Keratinocyte (primary cell): ENCODE measurements around the gene KRTAP5-3. TPM values are rescaled to one million over a fixed set of nuclear protein-coding genes. Genes with fewer than 3 reads are reported as not detected.

Experiments used
- DNase-seq: peaks from one replicate; pipeline ENCODE4 v3.0.0-alpha.2; 2011; ENCODE audit warnings: low read depth, missing footprints, low spot score
- FAIRE-seq: peaks from 2 replicates; lab custom pipeline; 2011; peaks lifted over from hg19 to GRCh38; lab: Jason Lieb, UNC
- H2AFZ ChIP-seq: 2 replicates; pipeline ENCODE4 v1.6.0; 2012; ENCODE audit warnings: low read length, control low read depth, inconsistent platforms; ENCODE audit not compliant: control insufficient read depth
- H3K27ac ChIP-seq: 2 replicates; pipeline ENCODE4 v1.5.1; 2011; ENCODE audit warnings: low read length; ENCODE audit not compliant: control insufficient read depth, insufficient read depth
- H3K27me3 ChIP-seq: 3 replicates; pipeline ENCODE4 v1.6.0; 2011; ENCODE audit warnings: low read length; ENCODE audit not compliant: control insufficient read depth, insufficient read depth; ENCODE audit errors: extremely low read depth
- H3K36me3 ChIP-seq, 2 experiments: 2 replicates in 1 of 2; 3 replicates in 1 of 2; pipeline ENCODE4 v1.5.1; 2011; ENCODE audit warnings: low read length in 2 of 2, mild to moderate bottlenecking in 1 of 2; ENCODE audit not compliant: control insufficient read depth in 2 of 2, insufficient read depth in 2 of 2; ENCODE audit errors: extremely low read depth in 1 of 2
- H3K4me1 ChIP-seq: 3 replicates; pipeline ENCODE4 v1.5.1; 2011; ENCODE audit warnings: low read length; ENCODE audit not compliant: control insufficient read depth, insufficient read depth; ENCODE audit errors: extremely low read depth
- H3K4me2 ChIP-seq: 3 replicates; pipeline ENCODE4 v1.6.0; 2011; ENCODE audit warnings: low read depth, low read length; ENCODE audit not compliant: control insufficient read depth, insufficient read depth; ENCODE audit errors: extremely low read depth
- H3K4me3 ChIP-seq, 3 experiments: fragments of 200-600 bp in 1 of 3; sonication (generic) in 1 of 3; 2 replicates in 2 of 3; 3 replicates in 1 of 3; pipeline ENCODE4 v1.5.1; 2011 to 2016; ENCODE audit warnings: low read length in 3 of 3, mild to moderate bottlenecking in 3 of 3, control low read depth in 2 of 3, inconsistent platforms in 1 of 3, low read depth in 1 of 3, mixed read lengths in 1 of 3, mixed run types in 1 of 3, moderate library complexity in 1 of 3; ENCODE audit not compliant: control insufficient read depth in 2 of 3, insufficient read depth in 2 of 3; ENCODE audit errors: extremely low read depth in 1 of 3
- H3K79me2 ChIP-seq: 2 replicates; pipeline ENCODE4 v1.6.0; 2012; ENCODE audit warnings: low read length; ENCODE audit not compliant: control insufficient read depth, insufficient read depth
- H3K9ac ChIP-seq: 3 replicates; pipeline ENCODE4 v1.6.0; 2011; ENCODE audit warnings: low read length; ENCODE audit not compliant: control insufficient read depth, insufficient read depth; ENCODE audit errors: extremely low read depth
- H3K9me1 ChIP-seq: 3 replicates; pipeline ENCODE4 v1.6.0; 2011; ENCODE audit warnings: low read length; ENCODE audit not compliant: control insufficient read depth, insufficient read depth; ENCODE audit errors: extremely low read depth
- H3K9me3 ChIP-seq: 2 replicates; pipeline ENCODE4 v1.5.1; 2012; ENCODE audit warnings: low read depth, low read length; ENCODE audit not compliant: control insufficient read depth
- H4K20me1 ChIP-seq: 3 replicates; pipeline ENCODE4 v1.6.0; 2011; ENCODE audit warnings: low read length; ENCODE audit not compliant: control insufficient read depth, insufficient read depth; ENCODE audit errors: extremely low read depth
- CTCF ChIP-seq, 3 experiments: IDR thresholded peaks in 1 of 3; conservative IDR thresholded peaks in 1 of 3; optimal IDR thresholded peaks in 1 of 3; 2 replicates in 2 of 3; 3 replicates in 1 of 3; pipeline versions ENCODE3 to v1.5.1; 2011; ENCODE audit warnings: low read length in 3 of 3, mild to moderate bottlenecking in 3 of 3, moderate library complexity in 2 of 3, control low read depth in 1 of 3, inconsistent platforms in 1 of 3; ENCODE audit not compliant: insufficient read depth in 2 of 3; ENCODE audit errors: extremely low read depth in 1 of 3
- EZH2 ChIP-seq: IDR thresholded peaks from one replicate; pipeline ENCODE4 v1.6.1; 2012; ENCODE audit warnings: inconsistent platforms, mild to moderate bottlenecking, low read length, moderate library complexity
- dilution Hi-C: fragments of 300-500 bp; cut with MboI; formaldehyde crosslinking; loops from one replicate; pipeline ENCODE4 v1.7.0; 2020; ENCODE audit warnings: low sequenced_read_pairs; ENCODE audit not compliant: extremely low pct_ligation_motif_present
- polyA plus RNA-seq, 5 experiments: library from polyadenylated mRNA; depleted of rRNA in 3 of 5; stranded (reverse) in 3 of 5; stranded (forward) in 1 of 5; unstranded in 1 of 5; fragments of >200 nt; gene quantifications; 1 replicate in 1 of 5; 2 replicates in 3 of 5; 3 replicates in 1 of 5; pipeline versions ENCODE4 v1.2.1 to v1.2.3, GENCODE V29; 2011 to 2012; ENCODE audit warnings: missing spikeins in 2 of 5, low read depth in 1 of 5, low replicate concordance in 1 of 5

Gene KRTAP5-3
- polyA plus RNA-seq, 1 donor (not counting 4 experiments of a cell fraction or from before 2014, with no cell fraction given): not detected

- Histone ChIP-seq H3K4me1 (no peaks in the 10 kb centered on the region), H3K4me2 (no peak overlapping the region), H3K27me3 (peaks cover 18% of the 10 kb centered on the region), H4K20me1 (no peaks in the 10 kb centered on the region), H2AFZ (no peak overlapping the region), H3K36me3 (no peaks in the 10 kb centered on the region), H3K79me2 (no peaks in the 10 kb centered on the region), H3K27ac (no peak overlapping the region), H3K9me1 (no peaks in the 10 kb centered on the region), H3K9ac (no peak overlapping the region), H3K9me3 (no peaks in the 10 kb centered on the region), H3K4me3 (no peak overlapping the region)
- no peak for TF ChIP-seq EZH2
- no peak for TF ChIP-seq CTCF (optimal IDR thresholded peaks at IDR 0.05 in 1 of 3, IDR thresholded peaks at IDR 0.05 in 1 of 3, conservative IDR thresholded peaks at IDR 0.05 in 1 of 3; ENCODE audit: extremely low read depth in 1 of 3, insufficient read depth in 2 of 3, low read length in 3 of 3)
- no peak for FAIRE-seq
- dilution Hi-C loops: loop anchor here (10.0 kb wide), 1 partner anchor 95 kb away; no protein-coding TSS in a partner anchor
- DNase-seq: no peak
Measured at GRCh38 chr11:1630271-1630670, 22.0 kb upstream of the KRTAP5-3 start.

DNA sequence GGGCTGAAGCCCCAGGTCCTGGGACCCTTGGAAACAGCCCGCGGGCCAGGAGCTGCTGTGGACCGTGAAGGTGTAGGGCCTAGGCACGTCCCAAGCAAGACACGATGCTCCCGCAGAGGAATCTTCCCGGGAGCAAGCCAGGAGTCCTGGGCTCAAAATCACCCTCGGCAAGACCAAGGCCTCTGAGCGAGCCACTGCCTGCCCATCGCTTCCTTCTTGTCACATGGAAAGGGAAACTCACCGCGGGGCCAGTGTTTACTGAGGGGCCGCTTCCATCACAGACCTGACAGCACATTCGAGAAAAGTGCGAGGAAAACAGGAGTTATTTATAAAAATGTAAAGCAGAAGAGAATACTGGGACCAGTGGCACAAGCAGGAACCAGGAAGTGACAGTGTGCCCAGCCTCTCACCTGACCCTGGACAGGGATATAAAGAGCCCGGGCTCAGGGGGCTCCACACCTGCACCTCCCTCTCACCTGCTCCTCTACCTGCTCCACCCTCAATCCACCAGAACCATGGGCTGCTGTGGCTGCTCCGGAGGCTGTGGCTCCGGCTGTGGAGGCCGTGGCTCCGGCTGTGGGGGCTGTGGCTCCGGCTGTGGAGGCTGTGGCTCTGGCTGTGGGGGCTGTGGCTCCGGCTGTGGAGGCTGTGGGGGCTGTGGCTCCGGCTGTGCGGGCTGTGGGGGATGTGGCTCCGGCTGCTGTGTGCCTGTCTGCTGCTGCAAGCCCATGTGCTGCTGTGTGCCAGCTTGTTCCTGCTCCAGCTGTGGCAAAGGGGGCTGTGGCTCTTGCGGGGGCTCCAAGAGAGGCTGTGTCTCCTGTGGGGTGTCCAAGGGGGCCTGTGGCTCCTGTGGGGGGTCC is 21.3 kb upstream of the KRTAP5-3 start, which contains the start of gene KRTAP5-5:
Gene KRTAP5-5, plus strand, starts transcription at position 450 of the 860 bp plus-strand sequence. Its CDS starts 66 bp downstream, at position 516.
- no peaks in the 10 kb centered on the region for H3K9me1 ChIP-seq
- H3K79me2 ChIP-seq: no peaks in the 10 kb centered on the region
- H4K20me1 ChIP-seq: no peaks in the 10 kb centered on the region
- no peaks in the 10 kb centered on the region for H3K4me1 ChIP-seq
- no peak within 1 kb of the TSS for H3K27ac ChIP-seq
- TF ChIP-seq EZH2 (no peak), CTCF (optimal IDR thresholded peaks at IDR 0.05 in 1 of 3, IDR thresholded peaks at IDR 0.05 in 1 of 3, conservative IDR thresholded peaks at IDR 0.05 in 1 of 3; ENCODE audit: extremely low read depth in 1 of 3, insufficient read depth in 2 of 3, low read length in 3 of 3) (no peak)
- H3K9me3 ChIP-seq: no peaks in the 10 kb centered on the region
- H3K9ac ChIP-seq: no peak within 1 kb of the TSS
- H3K36me3 ChIP-seq: no peaks in the 10 kb centered on the region
- H3K27me3 ChIP-seq: peaks cover 18% of the 10 kb centered on the region
- FAIRE-seq (no peak), DNase-seq (no peak)
- dilution Hi-C loops: loop anchor here (10.0 kb wide), 1 partner anchor 95 kb away; no protein-coding TSS in a partner anchor
- no peak within 1 kb of the TSS for H3K4me3 ChIP-seq
- no peak within 1 kb of the TSS for H2AFZ ChIP-seq
- no peak within 1 kb of the TSS for H3K4me2 ChIP-seq
